A673 (cell line): ENCODE measurements around the gene ASXL1.

Experiments
- EZH2 ChIP-seq: fragments of 200-600 bp; sonication (generic); IDR thresholded peaks from 2 replicates; pipeline ENCODE4 v1.6.1; 2017; ENCODE audit warnings: borderline replicate concordance, low read depth, mild to moderate bottlenecking, mixed read lengths, antibody characterized with exemption, low read length; ENCODE audit not compliant: poor library complexity, severe bottlenecking
- TF ChIP-seq, protein P1 (sequence below): fragments of 300-800, 200-600 bp; sonication (generic); conservative IDR thresholded peaks from 2 replicates; pipeline ENCODE4 v1.5.1; 2017; ENCODE audit warnings: low read depth, mild to moderate bottlenecking, antibody characterized with exemption, low read length, moderate library complexity, mixed read lengths

DNA sequence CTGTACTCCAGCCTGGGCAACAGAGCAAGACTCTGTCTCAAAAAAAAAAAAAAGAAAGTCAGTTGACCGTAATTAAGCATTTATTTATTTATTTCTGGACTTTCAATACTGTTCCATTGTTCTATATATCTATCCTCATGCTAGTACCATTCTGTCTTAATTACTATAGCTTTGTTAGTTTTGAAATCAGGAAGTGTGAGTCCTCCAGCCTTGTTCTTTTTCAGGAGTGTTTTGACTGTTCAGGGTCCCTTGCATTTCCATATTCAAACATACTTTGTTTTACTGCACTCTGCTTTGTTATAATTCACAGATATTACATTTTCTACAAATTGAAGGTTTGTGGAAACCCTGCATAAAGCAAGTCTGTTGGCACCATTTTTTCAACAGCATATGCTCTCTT is 36.7 kb upstream of the ASXL1 start:
- TF ChIP-seq, protein P1, sequence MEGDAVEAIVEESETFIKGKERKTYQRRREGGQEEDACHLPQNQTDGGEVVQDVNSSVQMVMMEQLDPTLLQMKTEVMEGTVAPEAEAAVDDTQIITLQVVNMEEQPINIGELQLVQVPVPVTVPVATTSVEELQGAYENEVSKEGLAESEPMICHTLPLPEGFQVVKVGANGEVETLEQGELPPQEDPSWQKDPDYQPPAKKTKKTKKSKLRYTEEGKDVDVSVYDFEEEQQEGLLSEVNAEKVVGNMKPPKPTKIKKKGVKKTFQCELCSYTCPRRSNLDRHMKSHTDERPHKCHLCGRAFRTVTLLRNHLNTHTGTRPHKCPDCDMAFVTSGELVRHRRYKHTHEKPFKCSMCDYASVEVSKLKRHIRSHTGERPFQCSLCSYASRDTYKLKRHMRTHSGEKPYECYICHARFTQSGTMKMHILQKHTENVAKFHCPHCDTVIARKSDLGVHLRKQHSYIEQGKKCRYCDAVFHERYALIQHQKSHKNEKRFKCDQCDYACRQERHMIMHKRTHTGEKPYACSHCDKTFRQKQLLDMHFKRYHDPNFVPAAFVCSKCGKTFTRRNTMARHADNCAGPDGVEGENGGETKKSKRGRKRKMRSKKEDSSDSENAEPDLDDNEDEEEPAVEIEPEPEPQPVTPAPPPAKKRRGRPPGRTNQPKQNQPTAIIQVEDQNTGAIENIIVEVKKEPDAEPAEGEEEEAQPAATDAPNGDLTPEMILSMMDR, result no peak
- no peak for TF ChIP-seq EZH2
